Natural killer cell (primary cell): ENCODE measurements around the gene ANTKMT. TPM values are rescaled to one million over a fixed set of nuclear protein-coding genes. Genes with fewer than 3 reads are reported as not detected.
"Not testable (repeated sequence)": the region's sequence is repeated elsewhere in the genome, so short reads cannot be mapped to it uniquely, and the experiment has no call there.

ENCODE experiments used
- ATAC-seq, 3 donors: fragments of 150-1000 bp in 2 of 3; fragments of 200-7000 bp in 1 of 3; cut with Tn5 transposase; 1 replicate in 1 of 3; 2 replicates in 2 of 3; pipeline ENCODE4 v1.10.0; 2021; ENCODE audit warnings: mild to moderate bottlenecking in 2 of 3, moderate library complexity in 2 of 3
- DNase-seq, 2 donors: peaks; one replicate each; pipeline versions ENCODE4 v3.0.0 to v3.0.0-alpha.2; 2013 to 2021; ENCODE audit warnings: mixed read lengths in 1 of 2
- H3K27ac ChIP-seq: one replicate; pipeline ENCODE4 v1.5.1; 2013; ENCODE audit warnings: mild to moderate bottlenecking, low read length
- H3K27me3 ChIP-seq: one replicate; pipeline ENCODE4 v1.6.1; 2013; ENCODE audit warnings: low read length; ENCODE audit not compliant: control insufficient read depth, insufficient read depth
- H3K36me3 ChIP-seq: one replicate; pipeline ENCODE4 v1.6.1; 2013; ENCODE audit warnings: low read length; ENCODE audit not compliant: control insufficient read depth, insufficient read depth
- H3K4me1 ChIP-seq: one replicate; pipeline ENCODE4 v1.6.1; 2013; ENCODE audit warnings: low read length; ENCODE audit not compliant: control insufficient read depth, insufficient read depth
- H3K4me3 ChIP-seq: one replicate; pipeline ENCODE4 v1.5.1; 2013; ENCODE audit warnings: low read length
- H3K9me3 ChIP-seq: one replicate; pipeline ENCODE4 v1.6.1; 2013; ENCODE audit warnings: low read length; ENCODE audit not compliant: control insufficient read depth, insufficient read depth
- H3K27ac Mint-ChIP-seq, 2 donors: one replicate each; pipeline ENCODE4 v1.8.0; 2022; ENCODE audit warnings: mild to moderate bottlenecking in 2 of 2, mixed read lengths in 2 of 2, moderate library complexity in 1 of 2
- H3K27me3 Mint-ChIP-seq, 2 donors: one replicate each; pipeline ENCODE4 v1.8.0; 2022; ENCODE audit warnings: low read depth in 2 of 2, mixed read lengths in 2 of 2
- H3K36me3 Mint-ChIP-seq: one replicate; pipeline ENCODE4 v1.8.0; 2022; ENCODE audit warnings: mixed read lengths
- H3K4me1 Mint-ChIP-seq, 2 donors: one replicate each; pipeline ENCODE4 v1.8.0; 2022; ENCODE audit warnings: mixed read lengths in 2 of 2
- H3K4me3 Mint-ChIP-seq: one replicate; pipeline ENCODE4 v1.8.0; 2022; ENCODE audit warnings: mild to moderate bottlenecking, moderate library complexity, mixed read lengths
- H3K9me3 Mint-ChIP-seq, 2 donors: one replicate each; pipeline ENCODE4 v1.8.0; 2022; ENCODE audit warnings: mixed read lengths in 2 of 2
- CTCF ChIP-seq: fragments of 200-600 bp; IDR thresholded peaks from one replicate; pipeline ENCODE4 v1.8.0; 2022; ENCODE audit warnings: antibody characterized with exemption
- WGBS: methylation state at CpG from one replicate; pipeline ENCODE4 v1.1.7; 2013; ENCODE audit warnings: missing lambda C conversion rate; ENCODE audit not compliant: insufficient coverage; 5-methylcytosine and 5-hydroxymethylcytosine counted together
- intact Hi-C: fragments of 100-400 bp; cut with micrococcal nuclease; formaldehyde crosslinking; loops from one replicate; pipeline ENCODE4 v1.14.2; 2022
- total RNA-seq, 4 donors: library from RNA; stranded (reverse); fragments of 120-200 nt in 1 of 4; gene quantifications; one replicate each; pipeline versions ENCODE4 v1.2.3 to v1.2.4, GENCODE V29; 2013 to 2022

The ANTKMT gene
- total RNA-seq, 3 donors from 2014 or later (not counting 1 experiment from before 2014, with no cell fraction given): 33.7 to 39.0 (median 37.7) TPM

- DNase-seq (no peak), ATAC-seq (no peak)
- H3K4me1 ChIP-seq: peaks cover 42% of the 10 kb centered on the region
- intact Hi-C loops: no loop called here
- H3K36me3 ChIP-seq: peaks cover 4% of the 10 kb centered on the region
- Mint-ChIP-seq H3K4me1 (peaks cover 6 to 24% of the 10 kb centered on the region in 2 donors), H3K27me3 (peaks cover 0 to 8% of the 10 kb centered on the region in 2 donors), H3K27ac (peak overlapping the region; percentile 83 to 87), H3K4me3 (peak overlapping the region; percentile 92), H3K36me3 (no peaks in the 10 kb centered on the region), H3K9me3 (no peaks in the 10 kb centered on the region)
- no peak for TF ChIP-seq CTCF
- WGBS: 87% methylated on average over 26 of the region's 26 CpGs
- peak overlapping the region; percentile 67 for H3K27ac ChIP-seq
- no peaks in the 10 kb centered on the region for H3K9me3 ChIP-seq
- H3K27me3 ChIP-seq: peaks cover 6% of the 10 kb centered on the region
- H3K4me3 ChIP-seq: peak overlapping the region; percentile 56
Measured at GRCh38 chr16:689175-689897, 31.6 kb upstream of the ANTKMT start.

DNA sequence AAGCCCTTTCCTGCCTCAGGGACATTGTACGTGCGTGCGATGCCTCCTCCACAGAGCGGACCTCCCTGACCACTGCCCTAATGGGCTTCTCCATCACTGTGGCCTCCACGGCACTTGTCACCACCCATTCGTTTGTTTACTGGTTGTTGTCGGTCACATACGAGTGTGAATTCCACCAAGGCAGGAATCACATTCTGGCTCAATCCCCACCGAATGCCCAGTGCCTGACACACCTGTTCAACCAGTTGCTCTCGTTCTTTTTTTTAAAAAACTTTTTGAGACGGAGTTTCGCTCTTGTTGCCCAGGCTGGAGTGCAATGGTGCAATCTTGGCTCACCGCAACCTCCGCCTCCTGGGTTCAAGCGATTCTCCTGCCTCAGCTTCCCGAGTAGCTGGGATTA lies 29.7 kb upstream of the ANTKMT start:
- intact Hi-C loops, H3K4me3 ChIP-seq, H3K9me3 Mint-ChIP-seq, H3K9me3 ChIP-seq, ATAC-seq, DNase-seq, H3K36me3 Mint-ChIP-seq, H3K27ac ChIP-seq, H3K36me3 ChIP-seq: not testable (repeated sequence)
- Mint-ChIP-seq H3K4me3 (peak overlapping the region; percentile 53), H3K27ac (peak overlapping the region in 1 of 2 donors; percentile 87), H3K27me3 (peaks cover 0 to 11% of the 10 kb centered on the region in 2 donors), H3K4me1 (peaks cover 10 to 22% of the 10 kb centered on the region in 2 donors)
- H3K27me3 ChIP-seq: peaks cover 21% of the 10 kb centered on the region
- WGBS: 93% methylated on average over 15 of the region's 16 CpGs
- H3K4me1 ChIP-seq: peaks cover 42% of the 10 kb centered on the region

- Mint-ChIP-seq H3K27ac (no peak overlapping the region), H3K27me3 (peaks cover 0 to 14% of the 10 kb centered on the region in 2 donors), H3K36me3 (no peaks in the 10 kb centered on the region), H3K9me3 (no peaks in the 10 kb centered on the region), H3K4me1 (peaks cover 10 to 21% of the 10 kb centered on the region in 2 donors), H3K4me3 (peak overlapping the region; percentile 18)
- H3K4me1 ChIP-seq: peaks cover 43% of the 10 kb centered on the region
- H3K36me3 ChIP-seq: no peaks in the 10 kb centered on the region
- no peak overlapping the region for H3K4me3 ChIP-seq
- ATAC-seq (no peak), DNase-seq (no peak)
- 81% methylated on average over 4 of the region's 10 CpGs for WGBS
- peaks cover 30% of the 10 kb centered on the region for H3K27me3 ChIP-seq
- no peaks in the 10 kb centered on the region for H3K9me3 ChIP-seq
- intact Hi-C loops: no loop called here
- TF ChIP-seq CTCF: no peak
- H3K27ac ChIP-seq: no peak overlapping the region
Measured at GRCh38 chr16:692356-693108, 28.4 kb upstream of the ANTKMT start.

DNA sequence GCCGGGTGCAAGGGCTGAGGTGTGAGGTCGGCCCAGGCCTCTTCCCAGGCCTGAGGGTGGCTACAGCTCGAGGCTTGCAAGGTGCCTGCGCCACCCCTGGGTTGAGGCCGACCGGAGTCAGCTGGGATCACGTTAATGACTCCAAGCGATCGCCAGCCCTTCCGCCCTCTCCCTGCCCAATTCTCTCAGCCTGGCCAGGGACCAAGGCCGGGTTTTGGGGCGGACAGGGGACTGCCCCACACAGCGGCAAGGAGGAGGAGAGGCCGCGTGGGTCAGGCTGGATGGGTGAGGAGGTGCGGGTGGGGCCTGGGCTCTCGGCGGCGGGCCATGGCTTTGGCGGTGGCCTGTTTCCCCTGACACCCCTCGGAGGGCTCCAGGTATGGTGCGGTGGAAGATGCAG lies 27.6 kb upstream of the ANTKMT start:
- Mint-ChIP-seq H3K4me3 (no peak overlapping the region), H3K9me3 (no peaks in the 10 kb centered on the region), H3K4me1 (peaks cover 10 to 21% of the 10 kb centered on the region in 2 donors), H3K36me3 (no peaks in the 10 kb centered on the region), H3K27ac (no peak overlapping the region), H3K27me3 (peaks cover 0 to 14% of the 10 kb centered on the region in 2 donors)
- no peak for TF ChIP-seq CTCF
- peaks cover 43% of the 10 kb centered on the region for H3K4me1 ChIP-seq
- H3K27me3 ChIP-seq: peaks cover 30% of the 10 kb centered on the region
- H3K36me3 ChIP-seq: no peaks in the 10 kb centered on the region
- intact Hi-C loops: no loop called here
- 59% methylated on average over 22 of the region's 22 CpGs for WGBS
- ATAC-seq (no peak), DNase-seq (no peak)
- H3K27ac ChIP-seq: no peak overlapping the region
- H3K4me3 ChIP-seq: no peak overlapping the region
- no peaks in the 10 kb centered on the region for H3K9me3 ChIP-seq
